ENCODE results near the gene MEIS1. TPM values are rescaled to one million over a fixed set of nuclear protein-coding genes. Genes with fewer than 3 reads are reported as not detected.

MEIS1 gene
- total RNA-seq, 1 experiment from 2014 or later, result 0.66 TPM

DNA sequence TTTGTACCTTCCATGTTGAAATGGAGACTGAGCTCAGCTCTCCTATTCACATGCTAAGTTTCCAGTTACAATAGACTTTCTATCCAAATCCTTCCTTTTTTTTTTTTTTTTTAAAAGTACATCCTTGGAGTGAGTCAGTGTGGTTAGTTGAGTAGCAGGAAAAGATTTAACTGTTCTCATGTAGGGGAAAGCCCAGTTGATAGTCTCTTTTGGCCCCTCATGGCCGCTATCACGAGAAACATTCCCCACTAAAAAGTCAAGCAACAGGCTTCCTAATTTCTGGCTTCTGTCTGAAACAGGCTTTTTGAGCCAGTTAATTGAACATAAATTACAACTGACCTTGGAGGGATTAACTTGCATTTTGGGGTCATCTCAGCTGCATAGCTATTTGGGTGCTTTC lies 161.3 kb downstream of the MEIS1 start:
- H4K91ac ChIP-seq (ENCODE audit: insufficient read length, low read depth, low read length), result no peak overlapping the region
- H3K4me3 Mint-ChIP-seq, result no peak overlapping the region
- DNase-seq, result no peak

More for the DNA sequence above, 161.3 kb downstream of the MEIS1 start:
- Mint-ChIP-seq H3K27me3 (ENCODE audit: low read depth) (peaks cover 9% of the 10 kb centered on the region), H3K4me1 (peaks cover 20 to 21% of the 10 kb centered on the region in 2 experiments), H3K36me3 (ENCODE audit: insufficient read depth in 1 of 3, low read depth in 3 of 3) (peaks cover 0 to 11% (median 1%) of the 10 kb centered on the region in 3 experiments; a peak in 4 of 7 replicates), H3K27ac (peak overlapping the region in 1 of 3 experiments; percentile 87; a peak in 1 of 7 replicates), H3K9me3 (peaks cover 9 to 21% of the 10 kb centered on the region in 2 experiments)
- H2AFZ ChIP-seq (ENCODE audit: low read length), result no peak overlapping the region
- H3K79me1 ChIP-seq (ENCODE audit: insufficient read depth, low read depth, low read length, poor library complexity, severe bottlenecking), result no peaks in the 10 kb centered on the region
- no peak overlapping the region for H3K18ac ChIP-seq (ENCODE audit: insufficient read length, low read depth, low read length)
- no peak overlapping the region for H2BK15ac ChIP-seq (ENCODE audit: low read depth, low read length)
- no peak overlapping the region for H3K4ac ChIP-seq (ENCODE audit: low read depth, low read length)
- H4K20me1 ChIP-seq (ENCODE audit: control insufficient read depth, insufficient read depth, insufficient read length), result no peaks in the 10 kb centered on the region
- WGBS (ENCODE audit: extremely low coverage, insufficient read length, low lambda C conversion rate), result no CpG with 5 or more reads among the region's 2 CpGs
- H3K56ac ChIP-seq (ENCODE audit: insufficient read length, low read depth, low read length), result no peak overlapping the region
- no peak overlapping the region for H3K9ac ChIP-seq (ENCODE audit: extremely low read depth, insufficient read length, low read length)
- H3K27me3 ChIP-seq (ENCODE audit: insufficient read depth, low read length), result no peaks in the 10 kb centered on the region
- H3K23ac ChIP-seq (ENCODE audit: insufficient read length, low read depth, low read length), result no peak overlapping the region
- H3K79me2 ChIP-seq (ENCODE audit: insufficient read depth, low read length), result no peaks in the 10 kb centered on the region
- no peak overlapping the region for H3K27ac ChIP-seq (ENCODE audit: insufficient read length, low read depth, low read length)
- H2AK5ac ChIP-seq (ENCODE audit: insufficient read length, low read length), result no peak overlapping the region
- H3K23me2 ChIP-seq (ENCODE audit: insufficient read length, low read depth, low read length, poor library complexity, severe bottlenecking), result no peaks in the 10 kb centered on the region
- no peak overlapping the region for H3K4me2 ChIP-seq (ENCODE audit: insufficient read depth, insufficient read length, low read length)
- peaks cover 2% of the 10 kb centered on the region for H3K4me1 ChIP-seq (ENCODE audit: insufficient read depth, low read length)
- no peak overlapping the region for H4K5ac ChIP-seq (ENCODE audit: insufficient read length, low read depth, low read length)
- no peak overlapping the region for H2BK12ac ChIP-seq (ENCODE audit: insufficient read length, low read depth, low read length)
- H2BK5ac ChIP-seq (ENCODE audit: insufficient read length, low read length), result no peak overlapping the region
- H2BK120ac ChIP-seq (ENCODE audit: low read depth, low read length, poor library complexity, severe bottlenecking), result no peak overlapping the region
- H4K8ac ChIP-seq (replicated peaks; ENCODE audit: insufficient read length, low read depth, low read length), result no peak overlapping the region
- H2BK20ac ChIP-seq (ENCODE audit: low read depth, low read length, poor library complexity, severe bottlenecking), result no peak overlapping the region
- TF ChIP-seq, protein P1, sequence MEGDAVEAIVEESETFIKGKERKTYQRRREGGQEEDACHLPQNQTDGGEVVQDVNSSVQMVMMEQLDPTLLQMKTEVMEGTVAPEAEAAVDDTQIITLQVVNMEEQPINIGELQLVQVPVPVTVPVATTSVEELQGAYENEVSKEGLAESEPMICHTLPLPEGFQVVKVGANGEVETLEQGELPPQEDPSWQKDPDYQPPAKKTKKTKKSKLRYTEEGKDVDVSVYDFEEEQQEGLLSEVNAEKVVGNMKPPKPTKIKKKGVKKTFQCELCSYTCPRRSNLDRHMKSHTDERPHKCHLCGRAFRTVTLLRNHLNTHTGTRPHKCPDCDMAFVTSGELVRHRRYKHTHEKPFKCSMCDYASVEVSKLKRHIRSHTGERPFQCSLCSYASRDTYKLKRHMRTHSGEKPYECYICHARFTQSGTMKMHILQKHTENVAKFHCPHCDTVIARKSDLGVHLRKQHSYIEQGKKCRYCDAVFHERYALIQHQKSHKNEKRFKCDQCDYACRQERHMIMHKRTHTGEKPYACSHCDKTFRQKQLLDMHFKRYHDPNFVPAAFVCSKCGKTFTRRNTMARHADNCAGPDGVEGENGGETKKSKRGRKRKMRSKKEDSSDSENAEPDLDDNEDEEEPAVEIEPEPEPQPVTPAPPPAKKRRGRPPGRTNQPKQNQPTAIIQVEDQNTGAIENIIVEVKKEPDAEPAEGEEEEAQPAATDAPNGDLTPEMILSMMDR (conservative IDR thresholded peaks at IDR 0.05), result no peak
- no peak overlapping the region for H3K14ac ChIP-seq (ENCODE audit: insufficient read depth, low read length)
- no peaks in the 10 kb centered on the region for H3K9me3 ChIP-seq (ENCODE audit: control insufficient read depth, low read depth, low read length)
- no peak overlapping the region for H3T11ph ChIP-seq (ENCODE audit: low read length)

Data from H9 (cell line).